ENCODE results near the gene LRRN2. TPM values are rescaled to one million over a fixed set of nuclear protein-coding genes. Genes with fewer than 3 reads are reported as not detected.

LRRN2 gene
- total RNA-seq, 1 experiment from 2014 or later, result not detected

DNA sequence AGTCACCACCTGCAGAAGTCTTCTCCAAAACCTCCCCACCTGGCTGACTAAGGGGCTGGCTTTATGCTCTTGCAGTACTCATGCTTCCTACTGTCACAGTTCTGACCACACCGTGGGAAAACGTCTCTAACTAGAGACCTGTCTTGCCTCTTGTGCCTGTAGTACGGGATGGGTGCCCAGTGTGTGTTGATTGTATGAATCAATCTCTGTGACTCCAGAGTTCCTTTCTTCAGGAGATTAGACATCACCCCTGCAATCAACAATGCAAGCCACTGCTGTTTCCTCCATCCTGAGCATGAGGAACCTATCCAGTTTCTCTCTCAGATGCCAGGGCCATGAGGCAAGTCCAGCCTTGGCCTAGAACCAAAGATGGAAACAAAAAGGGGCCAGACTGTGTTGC lies 64.1 kb downstream of the LRRN2 start:
- BruUV-seq (replicated peaks), result no TSS peak
- Mint-ChIP-seq H3K4me1 (ENCODE audit: low read depth, unreplicated experiment) (peaks cover 25% of the 10 kb centered on the region), H3K27ac (ENCODE audit: unreplicated experiment) (no peak overlapping the region), H3K36me3 (ENCODE audit: insufficient read depth, unreplicated experiment) (no peaks in the 10 kb centered on the region), H3K27me3 (ENCODE audit: insufficient read depth, unreplicated experiment) (no peaks in the 10 kb centered on the region), H3K4me3 (ENCODE audit: unreplicated experiment) (no peak overlapping the region), H3K9me3 (ENCODE audit: unreplicated experiment) (no peaks in the 10 kb centered on the region)
- ChIA-PET CTCF (interaction anchor here (1.0 kb wide), 1 partner anchor 186 kb away, joined by 3 read pairs; no protein-coding TSS in a partner anchor), POLR2A (no interaction called here)
- intact Hi-C loops (cut with micrococcal nuclease; ENCODE audit: unreplicated experiment), result no loop called here
- Histone ChIP-seq H3K36me3 (ENCODE audit: control insufficient read depth, insufficient read depth, low read length) (no peaks in the 10 kb centered on the region), H3K4me3 (ENCODE audit: low read depth, low read length) (no peak overlapping the region), H3K27me3 (replicated peaks; ENCODE audit: control insufficient read depth, insufficient read depth, low read length) (no peaks in the 10 kb centered on the region), H3K4me1 (peaks cover 29% of the 10 kb centered on the region), H3K9me3 (no peaks in the 10 kb centered on the region)
- TF ChIP-seq, protein P1, sequence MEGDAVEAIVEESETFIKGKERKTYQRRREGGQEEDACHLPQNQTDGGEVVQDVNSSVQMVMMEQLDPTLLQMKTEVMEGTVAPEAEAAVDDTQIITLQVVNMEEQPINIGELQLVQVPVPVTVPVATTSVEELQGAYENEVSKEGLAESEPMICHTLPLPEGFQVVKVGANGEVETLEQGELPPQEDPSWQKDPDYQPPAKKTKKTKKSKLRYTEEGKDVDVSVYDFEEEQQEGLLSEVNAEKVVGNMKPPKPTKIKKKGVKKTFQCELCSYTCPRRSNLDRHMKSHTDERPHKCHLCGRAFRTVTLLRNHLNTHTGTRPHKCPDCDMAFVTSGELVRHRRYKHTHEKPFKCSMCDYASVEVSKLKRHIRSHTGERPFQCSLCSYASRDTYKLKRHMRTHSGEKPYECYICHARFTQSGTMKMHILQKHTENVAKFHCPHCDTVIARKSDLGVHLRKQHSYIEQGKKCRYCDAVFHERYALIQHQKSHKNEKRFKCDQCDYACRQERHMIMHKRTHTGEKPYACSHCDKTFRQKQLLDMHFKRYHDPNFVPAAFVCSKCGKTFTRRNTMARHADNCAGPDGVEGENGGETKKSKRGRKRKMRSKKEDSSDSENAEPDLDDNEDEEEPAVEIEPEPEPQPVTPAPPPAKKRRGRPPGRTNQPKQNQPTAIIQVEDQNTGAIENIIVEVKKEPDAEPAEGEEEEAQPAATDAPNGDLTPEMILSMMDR (IDR thresholded peaks at IDR 0.05; ENCODE audit: insufficient read depth in 1 of 2, low read depth in 1 of 2, low read length in 1 of 2, severe bottlenecking in 1 of 2, unreplicated experiment in 1 of 2), result no peak
- no peak for DNase-seq

DNA sequence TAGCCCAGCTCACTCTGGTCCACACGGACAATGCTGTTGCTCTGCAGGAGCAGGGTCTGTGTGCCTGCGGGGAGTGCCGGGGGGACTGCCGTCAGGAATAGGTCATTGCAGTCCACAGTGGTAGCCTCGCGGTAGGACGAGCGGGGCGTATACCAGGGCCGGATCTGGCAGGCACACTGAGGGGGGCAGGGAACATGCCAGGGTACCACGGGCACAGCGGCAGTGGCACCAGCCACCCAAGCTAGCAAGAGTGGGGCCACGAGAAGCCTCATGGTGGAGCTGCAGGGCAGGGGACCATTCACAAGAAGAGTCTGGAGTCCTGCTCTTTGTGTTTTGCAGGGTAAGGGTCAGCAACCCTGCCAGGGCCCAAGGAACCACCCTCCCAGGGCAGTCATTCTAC lies 65.8 kb downstream of the LRRN2 start:
- BruUV-seq (replicated peaks), result no TSS peak
- Mint-ChIP-seq H3K36me3 (ENCODE audit: insufficient read depth, unreplicated experiment) (no peaks in the 10 kb centered on the region), H3K27me3 (ENCODE audit: insufficient read depth, unreplicated experiment) (no peaks in the 10 kb centered on the region), H3K27ac (ENCODE audit: unreplicated experiment) (no peak overlapping the region), H3K9me3 (ENCODE audit: unreplicated experiment) (no peaks in the 10 kb centered on the region), H3K4me1 (ENCODE audit: low read depth, unreplicated experiment) (peaks cover 8% of the 10 kb centered on the region), H3K4me3 (ENCODE audit: unreplicated experiment) (no peak overlapping the region)
- peaks cover 21% of the 10 kb centered on the region for H3K4me1 ChIP-seq
- H3K4me3 ChIP-seq (ENCODE audit: low read depth, low read length), result no peak overlapping the region
- DNase-seq, result no peak
- intact Hi-C loops (cut with micrococcal nuclease; ENCODE audit: unreplicated experiment), result no loop called here
- ChIA-PET CTCF (no interaction called here), POLR2A (no interaction called here)
- H3K9me3 ChIP-seq, result no peaks in the 10 kb centered on the region
- TF ChIP-seq, protein P1 (IDR thresholded peaks at IDR 0.05; ENCODE audit: insufficient read depth in 1 of 2, low read depth in 1 of 2, low read length in 1 of 2, severe bottlenecking in 1 of 2, unreplicated experiment in 1 of 2), result no peak
- H3K27me3 ChIP-seq (replicated peaks; ENCODE audit: control insufficient read depth, insufficient read depth, low read length), result no peaks in the 10 kb centered on the region
- no peaks in the 10 kb centered on the region for H3K36me3 ChIP-seq (ENCODE audit: control insufficient read depth, insufficient read depth, low read length)

DNA sequence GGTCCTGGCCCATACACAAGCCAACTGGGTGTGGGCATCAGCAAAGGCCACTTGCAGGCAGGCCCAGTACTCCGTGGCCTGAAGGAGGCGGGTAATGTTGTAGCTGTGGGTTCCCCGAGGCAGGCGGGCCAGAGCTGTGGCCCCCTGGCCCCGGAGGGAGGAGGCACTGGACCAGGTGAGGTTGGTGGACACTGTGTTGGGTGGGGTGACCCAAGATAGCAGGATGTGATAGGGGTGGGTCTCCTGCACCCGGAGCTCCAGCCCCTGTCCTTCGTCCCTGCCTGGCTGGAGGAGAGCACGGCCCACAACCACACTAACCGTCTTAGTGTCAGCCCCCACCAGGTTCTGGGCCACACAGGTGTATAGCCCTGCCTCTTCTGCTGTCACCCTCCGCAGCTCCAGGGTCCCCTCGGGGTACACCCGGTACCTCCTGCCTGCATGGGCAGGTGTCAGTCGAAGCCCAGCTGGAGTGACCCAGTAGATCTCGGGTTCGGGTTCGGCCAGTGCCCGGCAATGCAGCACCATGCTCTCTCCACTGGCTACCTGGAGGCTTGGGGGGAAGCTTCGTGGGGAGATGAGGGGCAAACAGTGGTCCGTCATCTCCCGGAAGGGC lies 67.3 kb downstream of the LRRN2 start:
- no peaks in the 10 kb centered on the region for H3K36me3 Mint-ChIP-seq (ENCODE audit: insufficient read depth, unreplicated experiment)
- H3K27me3 Mint-ChIP-seq (ENCODE audit: insufficient read depth, unreplicated experiment), result no peaks in the 10 kb centered on the region
- CTCF ChIA-PET, result no interaction called here
- no peak overlapping the region for H3K4me3 Mint-ChIP-seq (ENCODE audit: unreplicated experiment)
- BruUV-seq (replicated peaks), result no TSS peak
- H3K4me1 Mint-ChIP-seq (ENCODE audit: low read depth, unreplicated experiment), result no peaks in the 10 kb centered on the region
- intact Hi-C loops (cut with micrococcal nuclease; ENCODE audit: unreplicated experiment), result no loop called here
- Histone ChIP-seq H3K9me3 (no peaks in the 10 kb centered on the region), H3K4me1 (peaks cover 6% of the 10 kb centered on the region), H3K36me3 (ENCODE audit: control insufficient read depth, insufficient read depth, low read length) (no peaks in the 10 kb centered on the region), H3K27me3 (replicated peaks; ENCODE audit: control insufficient read depth, insufficient read depth, low read length) (no peaks in the 10 kb centered on the region), H3K4me3 (ENCODE audit: low read depth, low read length) (no peak overlapping the region)
- POLR2A ChIA-PET, result no interaction called here
- no peaks in the 10 kb centered on the region for H3K9me3 Mint-ChIP-seq (ENCODE audit: unreplicated experiment)
- TF ChIP-seq, protein P1 (IDR thresholded peaks at IDR 0.05; ENCODE audit: insufficient read depth in 1 of 2, low read depth in 1 of 2, low read length in 1 of 2, severe bottlenecking in 1 of 2, unreplicated experiment in 1 of 2), result no peak
- no peak for DNase-seq
- H3K27ac Mint-ChIP-seq (ENCODE audit: unreplicated experiment), result no peak overlapping the region

Measured in Caco-2 (cell line).